Breast epithelium (tissue), 3 donors: ENCODE results near the gene DEPDC4.

Experiments used
- POLR2A ChIP-seq: fragments of 450-650 bp; IDR thresholded peaks from one replicate; pipeline ENCODE4 v1.6.1; 2016; ENCODE audit warnings: antibody characterized with exemption, mild to moderate bottlenecking, moderate library complexity
- POLR2AphosphoS5 ChIP-seq, 3 donors: sonication (generic); formaldehyde crosslinking; IDR thresholded peaks; one replicate each; pipeline ENCODE4 v1.6.1; 2017; ENCODE audit warnings: antibody characterized with exemption in 3 of 3
- TF ChIP-seq, protein P1 (sequence below), 3 donors: fragments of 450-650 bp; IDR thresholded peaks; one replicate each; pipeline ENCODE4 v1.5.1; 2016 to 2017; ENCODE audit warnings: antibody characterized with exemption in 3 of 3, mild to moderate bottlenecking in 3 of 3, moderate library complexity in 3 of 3

DNA sequence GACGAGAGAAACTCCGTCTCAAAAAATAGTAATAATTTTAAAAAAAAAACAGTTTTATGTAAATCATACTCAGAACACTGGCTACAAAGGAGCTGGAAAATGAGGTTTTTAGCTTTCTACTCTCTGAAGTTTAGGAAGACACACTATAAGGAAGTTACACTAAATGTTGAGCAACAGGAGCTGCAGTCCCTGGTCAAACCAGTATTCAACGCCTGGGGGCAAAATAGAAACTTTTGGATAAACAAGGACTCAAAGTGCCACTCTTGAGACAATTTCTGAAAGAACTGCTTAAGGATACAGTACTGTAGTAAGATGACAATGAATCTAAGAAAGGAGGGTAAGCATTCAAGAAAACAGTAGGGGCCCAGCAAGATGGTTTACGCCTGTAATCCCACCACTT is 37.0 kb downstream of the DEPDC4 start:
- TF ChIP-seq, protein P1, sequence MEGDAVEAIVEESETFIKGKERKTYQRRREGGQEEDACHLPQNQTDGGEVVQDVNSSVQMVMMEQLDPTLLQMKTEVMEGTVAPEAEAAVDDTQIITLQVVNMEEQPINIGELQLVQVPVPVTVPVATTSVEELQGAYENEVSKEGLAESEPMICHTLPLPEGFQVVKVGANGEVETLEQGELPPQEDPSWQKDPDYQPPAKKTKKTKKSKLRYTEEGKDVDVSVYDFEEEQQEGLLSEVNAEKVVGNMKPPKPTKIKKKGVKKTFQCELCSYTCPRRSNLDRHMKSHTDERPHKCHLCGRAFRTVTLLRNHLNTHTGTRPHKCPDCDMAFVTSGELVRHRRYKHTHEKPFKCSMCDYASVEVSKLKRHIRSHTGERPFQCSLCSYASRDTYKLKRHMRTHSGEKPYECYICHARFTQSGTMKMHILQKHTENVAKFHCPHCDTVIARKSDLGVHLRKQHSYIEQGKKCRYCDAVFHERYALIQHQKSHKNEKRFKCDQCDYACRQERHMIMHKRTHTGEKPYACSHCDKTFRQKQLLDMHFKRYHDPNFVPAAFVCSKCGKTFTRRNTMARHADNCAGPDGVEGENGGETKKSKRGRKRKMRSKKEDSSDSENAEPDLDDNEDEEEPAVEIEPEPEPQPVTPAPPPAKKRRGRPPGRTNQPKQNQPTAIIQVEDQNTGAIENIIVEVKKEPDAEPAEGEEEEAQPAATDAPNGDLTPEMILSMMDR (IDR thresholded peaks at IDR 0.05) = no peak
- TF ChIP-seq POLR2AphosphoS5 (IDR thresholded peaks at IDR 0.05) = peak in 1 of 3 donors; percentile 29
- no peak for TF ChIP-seq POLR2A
